Measurements from ENCODE around the gene ARAP1. TPM values are rescaled to one million over a fixed set of nuclear protein-coding genes. Genes with fewer than 3 reads are reported as not detected.

Gene ARAP1

GRCh38 chr11:72635309-72635915 is 116.8 kb downstream of the ARAP1 start:
- peak in 1 of 2 experiments; percentile 48 for DNase-seq (ENCODE audit: low read depth in 1 of 2, low spot score in 1 of 2)
- Histone ChIP-seq H3K27ac (replicated peaks) (no peak overlapping the region), H3K4me3 (replicated peaks; ENCODE audit: insufficient read depth, low read length) (no peak overlapping the region), H3K27me3 (ENCODE audit: insufficient read depth, poor library complexity, severe bottlenecking) (peaks cover 11% of the 10 kb centered on the region)
- TF ChIP-seq CTCF (IDR thresholded peaks at IDR 0.05; ENCODE audit: insufficient read depth, low read length) (no peak), SPI1 (IDR thresholded peaks at IDR 0.05; ENCODE audit: borderline replicate concordance, low read depth) (peak; percentile 39; the same call in 1 of the 2 replicates), GABPA (IDR thresholded peaks at IDR 0.05; ENCODE audit: low read depth) (no peak)

Small RNA genes lying within 50 kb of the gene (microRNA-seq; reads per million reads assigned to microRNA genes)
- not detected for gene MIR4692
